Central memory CD4-positive, alpha-beta T cell (primary cell): ENCODE measurements around the gene NGRN.

ENCODE experiments used
- DNase-seq: peaks from one replicate; pipeline ENCODE4 v3.0.0; 2022
- total RNA-seq, 3 experiments: gene quantifications; one replicate each; lab custom pipeline; 2026; lab: John Stamatoyannopoulos, UW

The NGRN gene, protein sequence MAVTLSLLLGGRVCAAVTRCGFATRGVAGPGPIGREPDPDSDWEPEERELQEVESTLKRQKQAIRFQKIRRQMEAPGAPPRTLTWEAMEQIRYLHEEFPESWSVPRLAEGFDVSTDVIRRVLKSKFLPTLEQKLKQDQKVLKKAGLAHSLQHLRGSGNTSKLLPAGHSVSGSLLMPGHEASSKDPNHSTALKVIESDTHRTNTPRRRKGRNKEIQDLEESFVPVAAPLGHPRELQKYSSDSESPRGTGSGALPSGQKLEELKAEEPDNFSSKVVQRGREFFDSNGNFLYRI
- total RNA-seq, result 15.1 to 21.6 (median 18.7) reads per million in 3 experiments

DNA sequence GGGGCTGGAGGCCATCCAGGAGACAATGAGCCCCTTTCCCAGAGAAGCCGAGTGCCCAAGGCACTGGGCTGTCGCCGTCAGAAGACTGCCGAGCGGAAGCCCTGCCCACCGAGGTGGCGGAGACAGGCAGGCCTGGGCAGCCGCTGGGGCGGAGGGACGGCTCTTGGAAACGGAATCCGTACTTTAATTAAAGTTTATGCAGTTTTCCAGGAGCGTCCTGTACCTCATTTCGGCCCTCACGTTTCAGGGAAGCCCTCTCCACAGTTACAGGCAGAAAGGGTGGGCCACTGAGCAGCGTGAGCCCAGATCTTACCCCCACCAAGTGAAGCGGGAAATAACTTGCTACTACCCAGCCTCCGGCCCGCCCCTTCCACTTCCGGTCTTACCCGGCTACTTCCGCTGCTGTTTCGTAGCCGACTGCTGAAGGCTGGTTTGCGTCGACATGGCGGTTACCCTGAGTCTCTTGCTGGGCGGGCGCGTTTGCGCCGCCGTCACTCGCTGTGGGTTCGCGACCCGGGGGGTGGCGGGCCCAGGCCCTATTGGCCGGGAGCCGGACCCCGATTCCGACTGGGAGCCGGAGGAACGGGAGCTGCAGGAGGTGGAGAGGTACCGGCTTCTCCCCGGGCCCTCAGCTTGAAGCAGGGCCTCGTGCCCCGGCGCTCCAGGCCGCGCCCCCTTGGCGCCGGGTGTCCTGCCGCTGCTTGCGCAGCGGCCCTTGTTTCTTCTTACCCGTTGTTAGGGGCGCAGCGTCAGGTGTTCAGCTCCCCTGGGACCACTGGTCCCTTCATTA is at the start of gene NGRN:
Gene NGRN, plus strand, starts transcription at position 402 of the 790 bp plus-strand sequence. Its CDS starts 41 bp downstream, at position 443.
- peak; percentile 92 for DNase-seq

DNA sequence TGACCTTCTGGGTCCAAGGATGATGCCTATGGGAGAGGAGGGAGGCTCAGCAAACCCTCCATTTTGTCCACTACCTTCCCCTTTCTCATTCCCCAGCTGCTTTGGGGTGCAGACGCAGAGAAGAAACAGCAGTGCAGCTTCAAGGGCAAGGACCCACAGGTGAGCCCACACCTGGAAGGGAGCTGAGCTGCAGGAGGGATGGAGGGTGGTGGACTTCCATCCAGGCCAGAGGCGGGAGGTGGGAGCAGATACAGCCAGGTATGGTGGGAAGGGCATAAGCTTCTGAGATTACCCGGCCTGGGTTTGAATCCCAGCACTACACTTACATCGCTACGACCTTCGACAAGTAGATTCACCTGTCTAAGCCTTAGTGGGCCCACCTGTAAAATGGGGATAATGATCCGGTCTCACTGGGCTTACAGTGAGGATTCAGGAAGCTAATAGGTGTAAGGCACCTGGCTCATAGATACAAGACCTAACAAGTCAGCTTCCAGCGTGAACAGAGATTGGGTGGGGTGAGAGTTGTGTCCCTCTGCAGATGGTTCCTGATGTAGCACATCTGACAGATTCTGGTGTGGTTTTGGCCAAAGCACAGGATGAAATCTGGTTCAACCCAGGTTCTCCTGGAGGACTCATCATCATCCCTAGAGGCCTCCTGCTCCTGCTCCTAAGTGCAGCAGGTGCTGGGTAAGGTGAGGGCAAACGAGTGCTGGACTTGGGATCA is 47.6 kb upstream of the NGRN start:
- DNase-seq, result no peak

DNA sequence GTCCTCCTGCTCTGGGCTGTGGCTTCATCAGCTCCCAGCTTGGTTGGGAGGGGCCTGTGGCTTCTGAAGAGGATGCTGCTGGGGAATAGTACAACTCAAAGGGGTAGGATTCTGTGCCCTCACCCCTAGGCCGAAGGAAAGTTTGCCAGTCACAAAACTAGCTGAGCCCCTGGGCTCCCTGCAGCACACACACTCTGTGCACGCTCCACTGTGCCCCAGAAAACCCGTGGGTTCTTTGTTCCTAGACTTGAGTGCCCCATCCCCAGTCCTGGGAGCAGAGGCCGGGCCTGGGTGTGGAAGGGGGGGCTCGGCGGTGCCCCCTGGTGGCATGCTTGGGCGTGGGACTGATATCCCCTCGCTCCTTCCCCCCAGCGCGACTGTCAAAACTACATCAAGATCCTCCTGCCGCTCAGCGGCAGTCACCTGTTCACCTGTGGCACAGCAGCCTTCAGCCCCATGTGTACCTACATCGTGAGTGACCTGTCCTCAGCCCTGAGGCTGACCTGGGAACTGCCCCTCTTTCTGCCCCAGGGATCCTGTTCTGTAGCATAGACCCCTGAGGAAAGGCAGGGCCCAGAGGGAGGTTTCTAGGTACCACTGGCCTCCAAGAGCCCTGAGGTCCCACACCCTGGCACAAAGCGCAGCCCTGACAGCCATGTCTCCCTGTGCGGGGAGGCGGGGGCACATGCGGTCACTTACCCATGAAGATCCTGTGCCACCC is 45.9 kb upstream of the NGRN start:
- DNase-seq, result peak; percentile 45

DNA sequence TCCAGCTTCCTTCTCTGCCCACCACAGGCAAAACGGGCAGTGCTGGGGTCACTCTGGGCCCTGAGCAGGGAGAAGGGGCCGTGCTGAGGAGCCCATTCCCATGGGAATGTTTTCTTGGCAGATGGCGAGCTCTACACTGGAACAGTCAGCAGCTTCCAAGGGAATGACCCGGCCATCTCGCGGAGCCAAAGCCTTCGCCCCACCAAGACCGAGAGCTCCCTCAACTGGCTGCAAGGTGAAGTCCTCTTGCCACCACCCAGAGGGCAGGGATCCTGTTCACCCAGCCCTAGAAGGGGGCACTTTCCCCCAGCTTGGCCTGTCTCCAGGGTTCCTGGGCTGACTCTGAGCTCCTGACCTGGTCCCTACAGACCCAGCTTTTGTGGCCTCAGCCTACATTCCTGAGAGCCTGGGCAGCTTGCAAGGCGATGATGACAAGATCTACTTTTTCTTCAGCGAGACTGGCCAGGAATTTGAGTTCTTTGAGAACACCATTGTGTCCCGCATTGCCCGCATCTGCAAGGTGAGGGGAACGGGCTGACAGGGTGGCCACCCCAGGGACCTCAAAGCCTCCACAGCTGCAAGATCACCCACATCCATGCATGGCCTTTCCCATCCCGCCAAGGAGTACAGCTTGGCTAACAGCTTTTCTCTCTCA is 44.1 kb upstream of the NGRN start:
- DNase-seq, result no peak

DNA sequence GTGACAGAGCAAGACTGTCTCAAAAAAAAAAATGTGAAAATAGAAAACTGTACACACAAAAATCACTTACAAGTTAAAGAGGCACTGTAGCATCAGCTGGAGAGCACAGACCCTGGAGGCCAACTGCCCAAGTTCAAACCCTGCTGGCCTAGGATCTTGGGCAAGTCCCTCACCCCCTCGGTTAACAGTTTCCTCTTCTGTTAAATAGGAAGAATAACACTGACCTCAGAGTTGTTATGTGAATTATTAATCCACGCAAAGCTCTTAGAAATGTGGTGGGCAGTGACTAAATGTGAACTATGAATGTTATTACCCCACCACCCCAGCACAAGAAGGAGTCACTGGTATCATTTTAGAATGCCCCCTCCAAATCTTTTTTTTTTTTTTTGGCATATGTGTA is 42.9 kb upstream of the NGRN start:
- DNase-seq, result no peak

DNA sequence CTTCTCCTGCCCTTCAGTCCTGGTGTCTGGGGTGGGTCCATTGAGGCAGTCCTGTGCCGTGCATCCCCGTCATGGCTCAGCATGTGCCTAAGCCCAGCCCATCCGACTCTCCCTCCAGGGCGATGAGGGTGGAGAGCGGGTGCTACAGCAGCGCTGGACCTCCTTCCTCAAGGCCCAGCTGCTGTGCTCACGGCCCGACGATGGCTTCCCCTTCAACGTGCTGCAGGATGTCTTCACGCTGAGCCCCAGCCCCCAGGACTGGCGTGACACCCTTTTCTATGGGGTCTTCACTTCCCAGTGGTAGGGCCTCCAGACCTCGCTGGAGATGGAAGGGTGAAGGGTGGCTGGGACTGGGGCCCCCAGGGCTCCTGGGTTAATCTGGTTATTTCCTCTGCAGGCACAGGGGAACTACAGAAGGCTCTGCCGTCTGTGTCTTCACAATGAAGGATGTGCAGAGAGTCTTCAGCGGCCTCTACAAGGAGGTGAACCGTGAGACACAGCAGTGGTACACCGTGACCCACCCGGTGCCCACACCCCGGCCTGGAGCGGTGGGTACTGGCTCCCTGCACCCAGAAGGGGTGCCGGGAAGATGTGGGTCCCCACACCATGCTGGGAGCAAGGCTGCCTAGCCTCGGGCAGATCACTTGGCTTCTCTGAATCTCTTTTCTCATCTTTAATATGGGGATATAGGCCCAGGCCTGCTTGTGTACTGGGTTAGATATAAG is 41.9 kb upstream of the NGRN start:
- no peak for DNase-seq

DNA sequence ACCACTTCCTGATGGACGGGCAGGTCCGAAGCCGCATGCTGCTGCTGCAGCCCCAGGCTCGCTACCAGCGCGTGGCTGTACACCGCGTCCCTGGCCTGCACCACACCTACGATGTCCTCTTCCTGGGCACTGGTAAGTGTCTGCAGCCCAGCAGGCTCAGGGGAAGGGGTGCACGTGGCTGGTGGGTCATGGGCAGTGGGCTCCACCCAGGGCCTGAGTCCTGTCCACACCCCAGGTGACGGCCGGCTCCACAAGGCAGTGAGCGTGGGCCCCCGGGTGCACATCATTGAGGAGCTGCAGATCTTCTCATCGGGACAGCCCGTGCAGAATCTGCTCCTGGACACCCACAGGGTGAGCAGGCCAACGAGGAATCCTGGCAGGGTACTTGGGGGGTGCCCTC is 40.4 kb upstream of the NGRN start:
- no peak for DNase-seq

DNA sequence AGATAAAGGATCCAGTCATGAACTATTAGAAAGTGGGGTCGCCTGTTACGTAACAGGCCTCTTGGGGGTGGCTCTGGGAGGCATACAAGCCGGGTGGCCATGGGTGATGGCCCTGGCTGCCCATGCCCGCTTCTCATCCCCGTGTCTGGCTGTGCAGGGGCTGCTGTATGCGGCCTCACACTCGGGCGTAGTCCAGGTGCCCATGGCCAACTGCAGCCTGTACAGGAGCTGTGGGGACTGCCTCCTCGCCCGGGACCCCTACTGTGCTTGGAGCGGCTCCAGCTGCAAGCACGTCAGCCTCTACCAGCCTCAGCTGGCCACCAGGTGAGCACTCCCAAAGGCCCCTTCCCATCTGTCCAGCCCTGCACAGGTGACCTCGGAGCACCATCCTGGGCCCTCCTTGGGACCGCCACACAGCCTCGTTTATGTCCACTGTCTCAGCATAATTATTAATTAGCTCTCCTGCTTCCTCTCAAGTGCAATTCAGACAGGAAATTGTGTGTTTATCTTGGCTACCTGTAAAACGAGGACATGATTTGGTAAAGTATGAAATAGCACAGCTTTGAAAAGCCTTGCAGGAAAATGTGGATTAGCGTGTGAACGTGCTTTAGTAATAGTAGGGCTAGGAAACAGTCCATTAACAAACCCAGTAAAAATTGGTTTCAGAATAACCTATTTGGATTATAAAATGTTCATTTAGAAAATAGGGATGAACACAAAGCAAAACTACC is 39.8 kb upstream of the NGRN start:
- DNase-seq, result no peak

DNA sequence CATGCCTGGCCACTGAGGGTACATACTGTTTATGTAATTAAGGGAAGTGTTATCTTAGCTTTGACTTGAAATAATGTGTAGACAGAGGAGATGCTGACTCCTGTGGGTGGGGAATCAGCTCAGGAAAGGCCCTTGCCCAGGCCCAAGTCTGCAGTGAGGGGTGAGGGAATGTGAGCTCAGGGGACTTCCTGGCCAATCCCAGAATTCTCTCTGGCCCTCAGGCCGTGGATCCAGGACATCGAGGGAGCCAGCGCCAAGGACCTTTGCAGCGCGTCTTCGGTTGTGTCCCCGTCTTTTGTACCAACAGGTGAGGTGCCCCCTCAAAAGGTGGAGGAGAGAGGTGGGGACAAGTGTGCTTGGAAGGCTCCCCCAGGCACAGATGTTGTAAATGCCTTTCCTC is 38.1 kb upstream of the NGRN start:
- no peak for DNase-seq

DNA sequence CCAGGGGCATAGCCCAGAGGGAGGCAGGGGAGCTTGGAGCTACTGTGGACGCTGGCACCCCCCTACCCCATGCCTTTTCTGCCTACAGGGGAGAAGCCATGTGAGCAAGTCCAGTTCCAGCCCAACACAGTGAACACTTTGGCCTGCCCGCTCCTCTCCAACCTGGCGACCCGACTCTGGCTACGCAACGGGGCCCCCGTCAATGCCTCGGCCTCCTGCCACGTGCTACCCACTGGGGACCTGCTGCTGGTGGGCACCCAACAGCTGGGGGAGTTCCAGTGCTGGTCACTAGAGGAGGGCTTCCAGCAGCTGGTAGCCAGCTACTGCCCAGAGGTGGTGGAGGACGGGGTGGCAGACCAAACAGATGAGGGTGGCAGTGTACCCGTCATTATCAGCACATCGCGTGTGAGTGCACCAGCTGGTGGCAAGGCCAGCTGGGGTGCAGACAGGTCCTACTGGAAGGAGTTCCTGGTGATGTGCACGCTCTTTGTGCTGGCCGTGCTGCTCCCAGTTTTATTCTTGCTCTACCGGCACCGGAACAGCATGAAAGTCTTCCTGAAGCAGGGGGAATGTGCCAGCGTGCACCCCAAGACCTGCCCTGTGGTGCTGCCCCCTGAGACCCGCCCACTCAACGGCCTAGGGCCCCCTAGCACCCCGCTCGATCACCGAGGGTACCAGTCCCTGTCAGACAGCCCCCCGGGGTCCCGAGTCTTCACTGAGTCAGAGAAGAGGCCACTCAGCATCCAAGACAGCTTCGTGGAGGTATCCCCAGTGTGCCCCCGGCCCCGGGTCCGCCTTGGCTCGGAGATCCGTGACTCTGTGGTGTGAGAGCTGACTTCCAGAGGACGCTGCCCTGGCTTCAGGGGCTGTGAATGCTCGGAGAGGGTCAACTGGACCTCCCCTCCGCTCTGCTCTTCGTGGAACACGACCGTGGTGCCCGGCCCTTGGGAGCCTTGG is 37.4 kb upstream of the NGRN start:
- no peak for DNase-seq

DNA sequence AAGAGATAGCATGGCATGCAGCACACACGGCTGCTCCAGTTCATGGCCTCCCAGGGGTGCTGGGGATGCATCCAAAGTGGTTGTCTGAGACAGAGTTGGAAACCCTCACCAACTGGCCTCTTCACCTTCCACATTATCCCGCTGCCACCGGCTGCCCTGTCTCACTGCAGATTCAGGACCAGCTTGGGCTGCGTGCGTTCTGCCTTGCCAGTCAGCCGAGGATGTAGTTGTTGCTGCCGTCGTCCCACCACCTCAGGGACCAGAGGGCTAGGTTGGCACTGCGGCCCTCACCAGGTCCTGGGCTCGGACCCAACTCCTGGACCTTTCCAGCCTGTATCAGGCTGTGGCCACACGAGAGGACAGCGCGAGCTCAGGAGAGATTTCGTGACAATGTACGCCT is 36.5 kb upstream of the NGRN start:
- no peak for DNase-seq

DNA sequence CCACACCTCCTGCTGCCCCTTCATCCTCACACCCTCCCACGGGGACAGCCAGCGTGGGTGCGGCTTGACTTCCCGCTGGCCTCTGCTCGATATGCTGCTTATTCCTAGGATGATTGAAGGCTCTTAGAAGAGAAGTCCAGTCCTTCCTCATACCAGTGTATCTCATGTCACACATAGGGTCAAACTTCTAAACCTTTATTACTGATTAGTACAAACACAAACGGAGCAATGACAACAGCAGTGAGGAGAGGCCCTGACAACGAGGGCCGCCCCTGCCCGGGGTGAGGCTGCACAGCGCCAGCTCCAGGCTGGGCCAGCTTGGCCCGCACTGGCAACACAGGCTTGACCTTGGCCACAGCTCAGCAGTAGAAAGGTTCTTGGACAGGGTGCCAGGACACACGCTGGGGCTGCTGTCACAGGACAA is 35.4 kb upstream of the NGRN start:
- DNase-seq, result no peak

DNA sequence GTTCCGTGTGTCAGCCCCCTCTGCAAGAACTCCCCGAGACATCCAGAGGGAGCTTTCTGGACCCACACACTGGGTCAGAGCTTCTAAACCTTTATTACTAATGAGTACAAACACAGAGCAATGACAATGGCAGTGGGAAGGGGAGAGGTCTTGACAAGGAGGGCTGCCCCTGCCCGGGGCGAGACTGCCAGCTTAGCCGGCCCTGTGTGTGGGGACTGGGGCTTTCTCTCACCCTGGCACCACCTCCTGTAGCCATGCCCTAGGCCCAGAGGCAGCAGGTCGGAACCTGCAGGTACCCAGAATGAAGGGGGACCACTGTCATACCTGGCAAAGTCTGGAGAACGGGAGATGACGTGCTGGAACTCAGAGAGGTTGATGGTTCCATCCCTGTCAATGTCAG is 34.9 kb upstream of the NGRN start:
- no peak for DNase-seq

DNA sequence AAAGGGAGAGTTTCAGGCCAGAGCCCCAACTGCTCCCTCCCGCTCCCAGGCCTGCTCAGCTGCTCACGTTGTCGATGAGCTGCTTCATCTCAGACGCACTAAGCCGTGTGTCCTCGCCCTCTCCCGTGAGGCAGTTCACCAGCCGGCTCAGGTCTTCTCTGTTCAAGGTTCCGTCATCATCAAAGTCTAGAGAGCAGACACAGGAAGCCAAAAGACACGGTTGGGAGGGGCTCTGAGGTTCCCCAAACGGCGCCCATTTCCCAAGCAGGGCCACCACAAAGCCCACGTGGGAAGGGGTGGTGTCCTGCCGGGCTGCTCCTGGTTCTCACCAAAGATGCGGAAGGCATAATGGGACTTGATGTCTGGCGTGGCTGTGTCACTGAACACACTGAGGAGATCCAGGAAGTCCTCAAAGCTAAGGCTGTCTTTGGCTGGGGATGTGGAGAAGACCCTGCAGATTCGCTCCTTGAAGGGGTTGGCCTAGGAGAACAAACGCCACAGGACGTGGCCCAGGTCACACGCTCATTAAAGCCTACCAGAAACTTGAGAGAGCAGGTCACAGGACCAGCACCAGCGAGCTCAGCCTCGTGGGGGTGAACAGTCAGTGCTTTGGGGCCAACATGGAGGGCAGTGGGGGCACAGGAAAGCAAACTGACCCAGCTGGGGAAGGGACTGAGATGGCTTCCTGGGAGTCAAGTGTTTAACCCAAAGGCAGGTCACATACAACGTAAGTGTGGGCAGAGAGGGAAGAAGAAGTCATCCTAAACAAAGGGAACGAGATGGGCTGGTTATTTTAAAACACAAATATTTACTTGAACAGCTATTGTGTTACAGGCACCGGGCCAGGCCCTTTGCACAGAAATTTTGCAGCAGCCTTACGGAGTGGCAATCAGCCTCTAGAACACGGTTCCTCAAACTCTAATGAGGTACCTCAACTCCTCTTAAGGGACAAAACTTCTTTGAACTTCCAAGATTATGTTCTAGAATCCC is 34.1 kb upstream of the NGRN start:
- peak; percentile 92 for DNase-seq

DNA sequence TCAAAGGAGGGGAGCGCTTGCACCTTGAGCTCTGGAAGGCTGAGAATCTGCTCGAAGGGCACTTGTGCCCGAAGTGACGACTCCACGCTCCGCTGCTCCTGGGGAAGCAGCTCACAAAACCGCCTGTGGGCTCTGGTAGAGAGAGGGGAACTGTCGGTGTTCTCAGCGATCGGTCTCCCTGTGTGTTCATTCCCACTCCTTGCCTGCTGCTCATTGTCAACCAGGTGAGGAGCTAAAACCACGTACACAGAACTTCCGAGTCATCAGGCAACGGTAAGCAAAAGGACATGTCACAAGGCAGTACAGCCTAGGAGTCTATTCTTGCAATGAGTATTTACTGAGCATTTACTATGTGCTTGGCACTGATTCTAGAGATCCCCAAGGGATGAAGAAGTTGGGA is 33.3 kb upstream of the NGRN start:
- no peak for DNase-seq

DNA sequence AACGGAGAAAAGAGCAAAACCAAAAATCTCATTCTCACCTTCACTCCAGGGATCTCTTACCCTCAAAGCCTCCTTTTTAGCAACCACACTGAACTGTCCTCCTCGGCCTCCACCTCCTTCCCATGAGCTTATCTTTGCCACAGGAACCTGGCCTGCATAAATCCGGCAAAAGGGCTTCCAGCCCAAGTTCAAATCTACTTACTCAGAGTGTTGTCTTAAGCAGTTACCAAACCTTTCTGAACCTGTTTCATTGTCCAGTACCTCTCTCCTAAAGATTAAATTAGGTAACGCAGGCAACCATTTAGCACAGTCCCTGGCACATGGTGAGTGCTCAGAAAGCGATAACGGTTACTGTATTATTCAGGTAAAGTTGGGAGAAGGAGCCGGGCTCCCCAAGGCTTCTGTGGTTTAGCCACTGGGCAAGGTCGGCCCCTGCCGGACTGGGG is 32.5 kb upstream of the NGRN start:
- DNase-seq, result no peak

DNA sequence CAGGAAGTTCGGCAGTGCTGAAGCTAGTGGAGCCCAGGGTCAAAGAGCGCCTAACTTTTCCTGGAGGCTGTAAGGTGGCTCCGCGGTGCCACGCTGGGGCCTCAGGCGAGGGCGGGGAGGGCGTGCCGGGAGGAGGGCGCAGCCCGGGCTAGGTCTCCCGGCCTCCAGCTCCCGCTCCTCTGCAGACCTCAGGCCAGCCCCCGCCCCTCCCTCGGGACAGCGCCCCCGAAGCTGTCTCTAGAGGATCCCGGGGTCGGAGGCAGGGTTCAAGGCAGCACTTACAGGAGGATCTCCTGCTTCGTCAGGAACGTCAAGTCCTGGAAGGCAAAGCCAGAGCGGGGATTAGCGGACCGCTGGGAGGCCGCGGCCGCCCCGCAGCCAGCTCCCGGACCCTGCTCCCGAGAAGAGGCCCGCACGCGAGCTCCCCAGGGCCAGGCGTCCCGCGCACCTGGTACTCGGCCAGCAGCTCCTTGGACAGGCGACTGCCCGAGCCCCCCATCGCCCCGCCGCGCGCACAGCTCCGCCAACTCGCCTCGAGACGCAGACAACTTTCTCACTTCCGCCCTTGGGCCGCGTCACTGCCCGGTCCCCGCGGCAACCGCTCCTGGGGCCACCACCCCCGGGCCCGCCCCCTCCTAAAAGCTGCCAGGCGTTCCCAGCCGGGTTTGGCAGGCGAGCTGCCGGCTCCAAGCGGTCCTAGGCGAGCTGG is 31.9 kb upstream of the NGRN start, which contains the start of gene CIB1:
Gene CIB1, minus strand, starts transcription at position 555 of the 709 bp plus-strand sequence. Its CDS starts 56 bp downstream, at position 499.
- peak; percentile 97 for DNase-seq
